Right atrium auricular region (tissue), 2 donors: ENCODE results near the gene LGALS3BP. TPM values are rescaled to one million over a fixed set of nuclear protein-coding genes. Genes with fewer than 3 reads are reported as not detected.

Source experiments
- DNase-seq: peaks from one replicate; pipeline ENCODE4 v3.0.0-alpha.2; 2019; ENCODE audit warnings: low spot score
- H3K27ac ChIP-seq, 2 donors: fragments of 200-600 bp; sonication (generic); 1 replicate in 1 of 2; 2 replicates in 1 of 2; pipeline ENCODE4 v1.5.1; 2016 to 2019
- H3K27me3 ChIP-seq, 2 donors: fragments of 200-600 bp; sonication (generic); one replicate each; pipeline versions ENCODE4 v1.5.1 to v1.6.0; 2017 to 2019
- H3K36me3 ChIP-seq: fragments of 200-600 bp; sonication (generic); one replicate; pipeline ENCODE4 v1.5.1; 2016
- H3K4me1 ChIP-seq, 2 donors: fragments of 200-600 bp; sonication (generic); one replicate each; pipeline versions ENCODE4 v1.5.1 to v1.6.0; 2017 to 2019
- H3K4me3 ChIP-seq, 2 donors: fragments of 200-600 bp; sonication (generic); 1 replicate in 1 of 2; 2 replicates in 1 of 2; pipeline ENCODE4 v1.5.1; 2017 to 2019; ENCODE audit warnings: mild to moderate bottlenecking in 1 of 2, moderate library complexity in 1 of 2
- H3K9me3 ChIP-seq, 2 donors: fragments of 200-600 bp; sonication (generic); one replicate each; pipeline ENCODE4 v1.5.1; 2019
- CTCF ChIP-seq, 2 donors: fragments of 200-600 bp; sonication (generic); IDR thresholded peaks; one replicate each; pipeline ENCODE4 v1.5.1; 2019; ENCODE audit warnings: antibody characterized with exemption in 2 of 2
- total RNA-seq, 2 donors: library from RNA; depleted of rRNA; stranded (reverse); fragments of >200 nt; gene quantifications; one replicate each; pipeline ENCODE4 v1.1.0, GENCODE V29; 2016

Gene LGALS3BP
- total RNA-seq, 2 donors from 2014 or later, result 488 to 733 TPM

- Histone ChIP-seq H3K27me3 (no peaks in the 10 kb centered on the region), H3K4me1 (peaks cover 0 to 45% of the 10 kb centered on the region in 2 donors), H3K27ac (no peak overlapping the region), H3K9me3 (no peaks in the 10 kb centered on the region), H3K36me3 (no peaks in the 10 kb centered on the region), H3K4me3 (no peak overlapping the region)
- no peak for TF ChIP-seq CTCF (IDR thresholded peaks at IDR 0.05)
- DNase-seq, result no peak
Observed at GRCh38 chr17:79005063-79005861, 25.5 kb upstream of the LGALS3BP start.

GRCh38 chr17:79003661-79004411, 24.1 kb upstream of the LGALS3BP start:
- no peak for TF ChIP-seq CTCF (IDR thresholded peaks at IDR 0.05)
- Histone ChIP-seq H3K36me3 (no peaks in the 10 kb centered on the region), H3K27me3 (no peaks in the 10 kb centered on the region), H3K9me3 (no peaks in the 10 kb centered on the region), H3K4me1 (peaks cover 0 to 42% of the 10 kb centered on the region in 2 donors), H3K4me3 (no peak overlapping the region), H3K27ac (no peak overlapping the region)
- DNase-seq, result no peak

- DNase-seq, result no peak
- Histone ChIP-seq H3K27me3 (no peaks in the 10 kb centered on the region), H3K4me1 (peaks cover 0 to 42% of the 10 kb centered on the region in 2 donors), H3K4me3 (no peak overlapping the region), H3K36me3 (no peaks in the 10 kb centered on the region), H3K9me3 (no peaks in the 10 kb centered on the region), H3K27ac (no peak overlapping the region)
- TF ChIP-seq CTCF (IDR thresholded peaks at IDR 0.05), result no peak
Observed at GRCh38 chr17:79002796-79003593, 23.3 kb upstream of the LGALS3BP start.

- no peak for DNase-seq
- H3K36me3 ChIP-seq, result peaks cover 3% of the 10 kb centered on the region
- no peaks in the 10 kb centered on the region for H3K9me3 ChIP-seq
- TF ChIP-seq CTCF (IDR thresholded peaks at IDR 0.05), result no peak
- no peaks in the 10 kb centered on the region for H3K27me3 ChIP-seq
- H3K4me1 ChIP-seq, result peaks cover 0 to 38% of the 10 kb centered on the region in 2 donors
- no peak overlapping the region for H3K4me3 ChIP-seq
- no peak overlapping the region for H3K27ac ChIP-seq
Observed at GRCh38 chr17:79002291-79002690, 22.6 kb upstream of the LGALS3BP start.

GRCh38 chr17:79001190-79002020, 21.7 kb upstream of the LGALS3BP start:
- H3K36me3 ChIP-seq, result peaks cover 12% of the 10 kb centered on the region
- H3K4me3 ChIP-seq, result no peak overlapping the region
- H3K27ac ChIP-seq, result no peak overlapping the region
- DNase-seq, result no peak
- no peaks in the 10 kb centered on the region for H3K9me3 ChIP-seq
- peaks cover 0 to 29% of the 10 kb centered on the region in 2 donors for H3K4me1 ChIP-seq
- no peaks in the 10 kb centered on the region for H3K27me3 ChIP-seq
- TF ChIP-seq CTCF (IDR thresholded peaks at IDR 0.05), result no peak
